Measurements from ENCODE around the gene EPB41L1.

EPB41L1 gene

DNA sequence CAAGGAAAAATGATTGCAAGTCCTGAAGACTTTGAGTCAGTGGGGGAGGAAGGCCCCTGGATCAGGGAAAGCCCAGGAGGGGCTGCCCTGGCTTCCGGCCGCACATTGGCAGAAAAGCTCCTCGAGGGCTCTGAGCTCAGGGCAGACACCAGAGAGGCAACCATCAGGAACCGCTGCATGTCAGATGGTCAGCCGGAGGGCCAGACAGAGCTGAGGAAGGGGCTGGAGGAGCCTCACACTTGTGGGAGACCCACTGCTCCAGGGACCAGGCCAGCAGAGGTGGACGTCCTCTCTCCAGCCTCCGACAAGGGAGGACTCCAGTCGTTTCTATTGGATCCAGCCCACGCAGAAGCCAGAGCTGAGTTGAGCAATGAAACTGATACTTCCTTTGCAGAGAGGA lies 51.5 kb downstream of the EPB41L1 start:
- no peak for TF ChIP-seq BCL11B (tag by site-specific recombination; IDR thresholded peaks at IDR 0.05; ENCODE audit: low read depth)
- no peak for TF ChIP-seq ZNF416 (tag by site-specific recombination; IDR thresholded peaks at IDR 0.05)
- TF ChIP-seq ZNF549 (tag by site-specific recombination; IDR thresholded peaks at IDR 0.05), result no peak
- TF ChIP-seq ZNF18 (tag by site-specific recombination; IDR thresholded peaks at IDR 0.05), result no peak
- no peak for TF ChIP-seq SETDB1 (IDR thresholded peaks at IDR 0.05; ENCODE audit: insufficient read length, low read length)
- no peak for TF ChIP-seq ZBTB1 (tag by site-specific recombination; IDR thresholded peaks at IDR 0.05)
- no peak for TF ChIP-seq GLIS1 (tag by site-specific recombination; IDR thresholded peaks at IDR 0.05)
- TF ChIP-seq ZIC2 (tag by site-specific recombination; IDR thresholded peaks at IDR 0.05), result no peak
- no peak for TF ChIP-seq ZNF785 (tag by site-specific recombination; IDR thresholded peaks at IDR 0.05)
- TF ChIP-seq IKZF3 (tag by site-specific recombination; IDR thresholded peaks at IDR 0.05), result no peak
- no peak for TF ChIP-seq ZNF624 (tag by site-specific recombination; IDR thresholded peaks at IDR 0.05)
- no peak for TF ChIP-seq ZNF792 (tag by site-specific recombination; IDR thresholded peaks at IDR 0.05)
- no peak for TF ChIP-seq ZNF155 (tag by site-specific recombination; IDR thresholded peaks at IDR 0.05)
- no peak for TF ChIP-seq ZNF350 (tag by site-specific recombination; IDR thresholded peaks at IDR 0.05)
- TF ChIP-seq PRDM2 (tag by site-specific recombination; IDR thresholded peaks at IDR 0.05; ENCODE audit: borderline replicate concordance), result no peak
- no peak for TF ChIP-seq ZNF571 (tag by site-specific recombination; IDR thresholded peaks at IDR 0.05)
- no peak overlapping the region for H3K4me3 ChIP-seq (ENCODE audit: low read depth, low read length)
- H3K9me3 ChIP-seq (ENCODE audit: control insufficient read depth, insufficient read depth, low read depth, low read length), result no peaks in the 10 kb centered on the region
- H3K4me1 ChIP-seq (ENCODE audit: control insufficient read depth, insufficient read depth, low read length), result no peaks in the 10 kb centered on the region
- POLR2A ChIA-PET, result no interaction called here
- H3K27ac ChIP-seq (ENCODE audit: extremely low read depth, low read depth, low read length), result no peak overlapping the region
- H3K36me3 ChIP-seq (ENCODE audit: control insufficient read depth in 2 of 2, insufficient read depth in 1 of 2, low read length in 2 of 2), result peaks cover 0 to 36% of the 10 kb centered on the region in 2 experiments; a peak in 2 of 3 replicates
- CTCF ChIA-PET, result no interaction called here

- CTCF ChIA-PET, result no interaction called here
- peaks cover 0 to 35% of the 10 kb centered on the region in 2 experiments; a peak in 2 of 3 replicates for H3K36me3 ChIP-seq (ENCODE audit: control insufficient read depth in 2 of 2, insufficient read depth in 1 of 2, low read length in 2 of 2)
- no peaks in the 10 kb centered on the region for H3K9me3 ChIP-seq (ENCODE audit: control insufficient read depth, insufficient read depth, low read depth, low read length)
Observed at GRCh38 chr20:36206641-36207040, 52.1 kb downstream of the EPB41L1 start.

More at GRCh38 chr20:36206641-36207040, 52.1 kb downstream of the EPB41L1 start:
- no peak overlapping the region for H3K4me3 ChIP-seq (ENCODE audit: low read depth, low read length)
- POLR2A ChIA-PET, result no interaction called here
- H3K4me1 ChIP-seq (ENCODE audit: control insufficient read depth, insufficient read depth, low read length), result no peaks in the 10 kb centered on the region
- TF ChIP-seq BCL11A (tag by site-specific recombination; IDR thresholded peaks at IDR 0.05; ENCODE audit: low read depth), result no peak
- TF ChIP-seq, protein P1, sequence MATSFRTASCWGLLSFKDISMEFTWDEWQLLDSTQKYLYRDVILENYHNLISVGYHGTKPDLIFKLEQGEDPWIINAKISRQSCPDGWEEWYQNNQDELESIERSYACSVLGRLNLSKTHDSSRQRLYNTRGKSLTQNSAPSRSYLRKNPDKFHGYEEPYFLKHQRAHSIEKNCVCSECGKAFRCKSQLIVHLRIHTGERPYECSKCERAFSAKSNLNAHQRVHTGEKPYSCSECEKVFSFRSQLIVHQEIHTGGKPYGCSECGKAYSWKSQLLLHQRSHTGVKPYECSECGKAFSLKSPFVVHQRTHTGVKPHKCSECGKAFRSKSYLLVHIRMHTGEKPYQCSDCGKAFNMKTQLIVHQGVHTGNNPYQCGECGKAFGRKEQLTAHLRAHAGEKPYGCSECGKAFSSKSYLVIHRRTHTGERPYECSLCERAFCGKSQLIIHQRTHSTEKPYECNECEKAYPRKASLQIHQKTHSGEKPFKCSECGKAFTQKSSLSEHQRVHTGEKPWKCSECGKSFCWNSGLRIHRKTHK (tag by site-specific recombination; IDR thresholded peaks at IDR 0.05), result no peak
- no peak for TF ChIP-seq ZNF350 (tag by site-specific recombination; IDR thresholded peaks at IDR 0.05)
- no peak for TF ChIP-seq ZFP37 (tag by site-specific recombination; IDR thresholded peaks at IDR 0.05)
- TF ChIP-seq ZNF133 (tag by site-specific recombination; IDR thresholded peaks at IDR 0.05), result no peak
- H3K27ac ChIP-seq (ENCODE audit: extremely low read depth, low read depth, low read length), result no peak overlapping the region
